Activated T-cell treated with anti-CD3 and anti-CD28 coated beads for 24 hours (primary cell): ENCODE results near the gene CTXN1.
A peak's percentile ranks its signal among the peaks of the same experiment; 100 is the strongest.
"Not testable (repeated sequence)": the region's sequence is repeated elsewhere in the genome, so short reads cannot be mapped to it uniquely, and the experiment has no call there.

Source experiments
- DNase-seq: peaks from one replicate; pipeline ENCODE4 v3.0.0-alpha.2; 2020; ENCODE audit warnings: low read depth

The CTXN1 gene

DNA sequence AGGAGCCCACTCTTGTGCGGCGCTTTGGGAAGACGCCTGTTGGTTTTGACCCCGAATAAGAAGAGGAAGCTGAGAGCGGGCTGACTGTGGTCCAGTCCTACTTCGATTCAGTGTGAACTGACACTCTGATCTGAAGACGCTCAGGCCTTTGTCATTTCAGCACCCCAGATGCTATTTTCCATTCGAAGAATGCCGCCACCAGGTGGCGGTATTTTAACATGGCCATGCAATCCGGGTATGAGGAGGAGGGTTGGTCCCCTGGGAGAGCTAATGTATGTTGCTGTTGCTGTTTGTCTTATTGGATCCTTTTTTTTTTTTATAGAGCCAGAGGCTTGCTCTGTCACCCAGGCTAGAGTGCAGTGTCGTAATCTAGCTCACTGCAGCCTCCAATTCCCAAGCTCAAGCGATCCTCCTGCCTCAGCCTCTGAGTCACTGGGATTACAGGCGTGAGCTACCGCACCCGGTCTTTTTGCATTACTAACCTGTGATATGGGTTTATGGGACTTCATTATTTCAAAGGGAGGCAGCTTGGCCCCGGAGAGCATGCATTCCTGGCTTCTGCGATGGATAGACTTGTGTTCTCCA, 18.3 kb upstream of the CTXN1 start:
- DNase-seq: peak; percentile 83

GRCh38 chr19:7943444-7944176, 17.7 kb upstream of the CTXN1 start, which contains the start of gene TIMM44:
TIMM44 (minus strand) TSS chr19:7943666; CDS start chr19:7943651, 15 bp downstream.
- DNase-seq: peak; percentile 98

- no peak for DNase-seq
Measured at GRCh38 chr19:7942981-7943443, 17.1 kb upstream of the CTXN1 start.

GRCh38 chr19:7941895-7942596, 16.1 kb upstream of the CTXN1 start:
- DNase-seq: no peak

- DNase-seq: no peak
Measured at GRCh38 chr19:7940841-7941240, 14.9 kb upstream of the CTXN1 start.

- DNase-seq: no peak
Measured at GRCh38 chr19:7934766-7935165, 8.8 kb upstream of the CTXN1 start.

DNA sequence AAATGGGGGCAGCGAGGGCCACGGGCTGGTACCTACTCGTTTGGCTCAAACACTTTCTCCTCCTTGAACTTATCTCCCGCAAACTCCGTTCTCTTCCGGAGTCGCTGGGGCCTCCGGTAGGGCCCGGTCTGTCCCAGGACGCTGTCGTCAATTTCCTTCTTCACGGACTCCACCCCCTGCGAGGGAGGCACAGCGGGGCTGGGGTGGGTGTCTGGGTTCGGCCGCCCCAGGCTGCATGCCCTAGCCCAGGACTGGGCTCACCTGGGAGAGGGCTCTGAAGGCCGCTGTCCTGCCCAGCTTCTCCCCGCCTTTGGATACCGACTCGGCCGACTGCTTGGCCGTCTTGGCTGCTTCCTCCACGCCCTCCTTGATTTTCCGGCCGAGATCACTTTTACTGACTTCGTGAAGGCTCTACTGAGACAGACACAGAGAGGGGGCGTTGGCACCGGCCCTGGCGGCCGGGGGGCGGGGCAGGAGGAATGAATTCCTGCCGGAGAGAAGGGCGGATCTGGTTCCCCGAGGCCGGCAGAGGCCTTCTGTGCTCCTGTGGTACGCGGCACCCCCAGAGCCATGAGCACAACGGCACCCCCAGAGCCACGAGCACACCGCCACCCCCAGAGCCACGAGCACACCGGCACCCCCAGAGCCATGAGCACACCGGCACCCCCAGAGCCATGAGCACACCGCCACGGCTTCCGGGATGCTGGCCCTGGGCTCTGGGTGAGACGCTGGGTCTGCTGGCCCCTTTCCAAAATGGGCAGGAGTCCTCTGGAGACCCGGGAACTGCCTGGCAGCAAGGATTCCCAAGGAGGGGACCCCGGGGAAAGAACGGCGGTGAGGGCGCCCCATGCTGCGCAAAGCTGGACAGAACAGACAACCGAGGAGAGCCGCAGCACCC, 8.1 kb upstream of the CTXN1 start:
- no peak for DNase-seq

GRCh38 chr19:7933411-7933810, 7.5 kb upstream of the CTXN1 start:
- DNase-seq: no peak

DNA sequence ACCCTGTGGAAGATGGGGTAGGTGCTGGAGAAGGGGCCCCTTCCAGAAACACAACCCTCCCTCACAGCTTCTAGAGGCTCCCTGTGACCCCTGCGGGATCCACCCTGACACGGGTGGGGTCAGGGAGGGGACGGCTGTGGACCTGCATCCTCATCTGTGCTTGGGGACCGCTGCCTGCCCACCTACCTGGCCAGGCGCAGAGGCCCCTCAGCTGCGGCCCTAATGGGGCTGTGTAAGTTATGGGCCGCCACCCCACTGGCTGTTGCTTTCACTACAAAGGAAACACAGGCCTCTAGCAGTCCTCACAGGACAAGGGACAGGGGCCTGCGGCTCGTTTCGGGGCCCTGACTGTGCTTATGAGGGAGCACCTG, 7.0 kb upstream of the CTXN1 start:
- DNase-seq: no peak

DNA sequence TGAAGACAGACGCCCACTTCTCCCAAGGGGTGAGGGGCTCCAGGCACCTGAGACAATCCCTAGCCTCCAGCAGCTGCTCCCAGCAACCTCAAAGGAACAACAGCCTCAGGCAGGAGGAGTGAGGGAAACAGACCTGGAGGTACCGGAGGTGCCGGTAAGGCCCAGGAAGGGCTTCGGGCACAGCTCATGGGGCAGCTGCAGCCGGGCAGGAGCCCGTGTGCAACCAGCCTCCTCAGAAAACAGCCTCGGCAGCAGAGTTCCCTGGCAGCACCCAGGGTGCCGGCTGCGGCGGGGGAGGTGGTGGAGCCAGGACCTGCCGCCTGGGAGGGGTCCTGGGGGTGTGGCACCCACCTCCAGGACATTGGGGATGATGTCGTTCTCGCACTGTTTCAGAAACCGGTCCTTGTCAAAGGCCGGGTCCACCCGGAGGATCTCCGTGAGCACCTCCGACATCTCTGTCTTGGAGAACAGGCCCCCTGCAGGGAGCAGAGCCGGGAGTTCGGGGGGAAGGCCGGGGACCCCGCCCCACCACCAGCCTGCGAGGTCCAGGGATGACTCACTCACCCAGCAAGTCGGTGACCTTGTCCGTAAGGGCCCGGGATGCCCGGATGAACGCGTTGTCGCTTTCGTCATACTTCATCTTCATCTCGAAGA, 6.5 kb upstream of the CTXN1 start:
- DNase-seq: no peak

DNA sequence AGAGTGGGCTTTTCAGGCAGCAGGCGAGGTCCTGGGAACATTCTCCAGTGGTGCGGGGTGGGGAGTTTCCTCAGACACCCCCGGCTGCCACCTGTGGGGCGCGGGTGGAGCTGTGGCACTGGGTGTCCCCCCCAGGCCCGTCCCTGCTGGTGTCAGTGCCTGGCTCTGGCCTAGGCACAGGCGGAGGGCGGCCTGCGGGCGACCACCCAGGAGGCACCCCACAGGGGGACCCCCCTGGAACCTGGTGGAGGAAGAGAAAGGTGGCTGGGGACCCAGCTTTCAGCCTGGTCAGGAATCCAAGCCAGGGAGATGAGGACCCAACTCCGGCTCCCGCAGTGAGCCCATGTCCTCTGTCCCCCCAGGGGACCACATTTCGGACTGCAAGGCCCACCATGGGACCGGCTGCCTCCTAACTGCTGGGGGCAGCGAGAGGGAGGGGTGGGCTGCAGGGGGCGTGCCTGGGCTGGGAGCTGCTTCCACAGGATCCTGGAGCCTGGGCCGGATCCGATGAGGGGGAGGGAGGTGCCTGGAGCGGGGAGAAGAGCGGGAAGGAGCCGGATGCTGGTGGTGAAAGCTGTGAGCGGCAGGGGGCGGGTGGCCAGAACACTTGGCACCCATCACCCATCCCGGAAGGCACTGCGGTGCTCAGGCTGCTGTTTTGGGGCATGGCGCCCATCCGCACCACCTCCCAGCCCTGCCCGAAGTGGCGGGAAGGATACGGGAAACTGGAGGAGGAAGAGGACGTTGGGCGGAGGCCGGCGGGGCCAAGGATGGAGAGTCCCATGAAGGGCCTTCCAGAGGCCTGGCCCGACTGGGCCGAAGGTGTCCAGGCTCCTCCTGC, 5.5 kb upstream of the CTXN1 start:
- no peak for DNase-seq

DNA sequence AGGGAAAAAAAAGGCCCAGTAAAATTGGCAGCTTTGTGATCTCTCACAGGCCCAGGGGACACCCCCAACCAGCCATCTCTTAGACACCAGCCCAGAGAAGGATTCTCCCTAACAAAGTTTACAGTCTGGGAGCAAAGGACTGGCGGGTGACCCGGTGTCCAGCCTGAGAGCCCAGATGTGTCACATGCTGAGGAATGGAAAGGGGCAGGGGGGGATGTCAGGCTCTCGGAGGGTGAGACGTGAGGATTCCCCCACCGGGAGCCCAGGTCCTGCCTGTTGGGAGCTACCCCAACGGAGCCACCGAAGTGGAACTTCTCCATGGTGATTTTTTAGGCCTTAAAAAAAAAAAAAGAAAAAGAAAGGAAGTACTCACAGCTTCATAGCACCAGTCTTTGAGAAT, 4.8 kb upstream of the CTXN1 start:
- no peak for DNase-seq

DNA sequence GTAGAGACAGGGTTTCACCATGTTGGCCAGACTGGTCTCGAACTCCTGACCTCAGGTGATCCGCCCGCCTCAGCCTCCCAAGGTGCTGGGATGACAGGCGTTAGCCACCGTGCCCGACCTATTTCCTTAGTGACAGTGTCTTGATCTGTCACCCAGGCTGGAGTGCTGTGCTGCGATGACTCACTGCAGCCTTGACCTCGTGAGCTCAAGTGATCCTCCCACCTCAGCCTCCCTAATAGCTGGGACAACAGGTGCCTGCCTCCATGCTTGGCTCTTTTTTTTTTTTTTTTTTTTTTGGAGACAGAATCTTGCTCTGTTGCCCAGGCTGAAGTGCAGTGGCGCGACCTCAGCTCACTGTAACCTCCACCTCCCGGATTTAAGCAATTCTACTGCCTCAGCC, 4.1 kb upstream of the CTXN1 start:
- DNase-seq: not testable (repeated sequence)

GRCh38 chr19:7928741-7929701, 3.1 kb upstream of the CTXN1 start:
- DNase-seq: peak; percentile 44

GRCh38 chr19:7928334-7928706, 2.4 kb upstream of the CTXN1 start:
- no peak for DNase-seq

GRCh38 chr19:7927605-7928333, 1.8 kb upstream of the CTXN1 start:
- DNase-seq: no peak

DNA sequence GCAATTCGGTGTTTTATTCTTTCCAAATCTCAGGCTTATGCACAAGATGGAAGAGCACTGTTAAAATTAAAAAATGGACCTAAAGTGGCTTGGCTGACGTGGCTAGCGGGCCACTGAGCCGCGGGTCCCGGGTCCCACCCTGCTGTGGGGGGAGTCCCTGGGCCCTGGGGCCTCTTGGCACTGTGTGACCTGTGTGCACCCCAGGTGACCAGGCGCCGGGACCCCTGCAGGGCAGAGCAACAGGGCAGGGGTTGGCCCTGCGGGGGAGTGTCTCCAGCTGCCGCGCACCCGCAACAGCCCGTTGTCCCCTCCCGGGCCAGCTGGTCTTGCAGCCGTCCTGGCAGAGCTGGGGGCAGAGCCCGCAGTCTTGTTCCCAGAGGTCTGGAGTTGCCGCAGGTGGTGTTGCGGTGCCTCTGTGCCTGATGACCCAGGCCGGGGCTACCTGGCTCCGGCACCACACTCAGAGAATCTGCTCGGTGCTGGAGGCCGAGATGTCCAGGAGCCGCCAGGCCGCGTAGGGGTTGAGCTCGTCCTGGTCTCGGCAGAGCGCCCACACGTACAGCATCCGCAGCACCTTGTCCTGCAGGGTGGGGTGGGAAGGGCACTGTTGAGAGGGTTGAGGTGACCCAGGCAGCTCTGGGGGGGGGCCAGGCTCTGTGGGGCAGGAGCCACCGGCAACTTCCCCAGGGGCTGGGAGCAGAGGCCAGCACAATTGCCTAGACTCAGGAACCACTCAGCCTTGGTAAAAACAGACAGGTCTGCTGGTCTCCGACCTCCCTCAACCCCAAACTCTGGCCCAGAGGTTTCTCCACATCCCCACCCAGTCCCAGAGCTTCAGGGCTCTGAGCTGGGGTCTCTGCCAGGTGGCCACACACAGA, 1.0 kb upstream of the CTXN1 start:
- DNase-seq: no peak
